ENCODE measurements around the gene KCNAB2. TPM values are rescaled to one million over a fixed set of nuclear protein-coding genes. Genes with fewer than 3 reads are reported as not detected.

The KCNAB2 gene
- total RNA-seq, 1 donor from 2014 or later, result 3.1 TPM

- Mint-ChIP-seq H3K4me1 (ENCODE audit: low read depth, unreplicated experiment) (peaks cover 1% of the 10 kb centered on the region), H3K9me3 (ENCODE audit: unreplicated experiment) (no peaks in the 10 kb centered on the region), H3K27ac (ENCODE audit: unreplicated experiment) (no peak overlapping the region), H3K36me3 (ENCODE audit: low read depth, unreplicated experiment) (no peaks in the 10 kb centered on the region), H3K27me3 (ENCODE audit: low read depth, unreplicated experiment) (peaks cover 63% of the 10 kb centered on the region), H3K4me3 (ENCODE audit: unreplicated experiment) (no peak overlapping the region)
- H4K20me1 ChIP-seq (ENCODE audit: insufficient read depth, low read length), result peaks cover 4% of the 10 kb centered on the region
- no peaks in the 10 kb centered on the region for H3K79me2 ChIP-seq (ENCODE audit: insufficient read depth, low read length)
- H3K27me3 ChIP-seq (ENCODE audit: insufficient read depth, low read length), result peaks cover 5% of the 10 kb centered on the region
- no peak overlapping the region for H3K4me2 ChIP-seq (ENCODE audit: low read length)
- H3K4me3 ChIP-seq (ENCODE audit: insufficient read depth, low read depth, low read length), result no peak overlapping the region
- no peak overlapping the region for H3K9ac ChIP-seq (ENCODE audit: low read length)
- DNase-seq (ENCODE audit: low read depth), result no peak
- no peak overlapping the region for H2AFZ ChIP-seq (ENCODE audit: low read depth, low read length)
- H3K36me3 ChIP-seq (ENCODE audit: insufficient read depth, low read length), result no peaks in the 10 kb centered on the region
- H3K4me1 ChIP-seq (ENCODE audit: insufficient read depth, low read length), result no peaks in the 10 kb centered on the region
- no peak overlapping the region for H3K27ac ChIP-seq (ENCODE audit: low read depth, low read length)
- H3K9me3 ChIP-seq (ENCODE audit: insufficient read depth, low read depth, low read length), result no peaks in the 10 kb centered on the region
- FAIRE-seq, result no peak
- TF ChIP-seq CTCF (IDR thresholded peaks at IDR 0.05; ENCODE audit: insufficient read depth, low read depth, low read length) (no peak), EZH2 (IDR thresholded peaks at IDR 0.05; ENCODE audit: insufficient read depth, low read length) (no peak)
Observed at GRCh38 chr1:6053206-6053546, 7.5 kb downstream of the KCNAB2 start.

GRCh38 chr1:6054596-6054995 is 8.9 kb downstream of the KCNAB2 start:
- Mint-ChIP-seq H3K9me3 (ENCODE audit: unreplicated experiment) (no peaks in the 10 kb centered on the region), H3K4me3 (ENCODE audit: unreplicated experiment) (no peak overlapping the region), H3K27ac (ENCODE audit: unreplicated experiment) (no peak overlapping the region), H3K27me3 (ENCODE audit: low read depth, unreplicated experiment) (peaks cover 62% of the 10 kb centered on the region), H3K36me3 (ENCODE audit: low read depth, unreplicated experiment) (no peaks in the 10 kb centered on the region), H3K4me1 (ENCODE audit: low read depth, unreplicated experiment) (peaks cover 1% of the 10 kb centered on the region)
- Histone ChIP-seq H3K36me3 (ENCODE audit: insufficient read depth, low read length) (no peaks in the 10 kb centered on the region), H3K4me1 (ENCODE audit: insufficient read depth, low read length) (peaks cover 7% of the 10 kb centered on the region), H3K27me3 (ENCODE audit: insufficient read depth, low read length) (peaks cover 5% of the 10 kb centered on the region), H3K27ac (ENCODE audit: low read depth, low read length) (no peak overlapping the region), H4K20me1 (ENCODE audit: insufficient read depth, low read length) (peaks cover 4% of the 10 kb centered on the region), H3K79me2 (ENCODE audit: insufficient read depth, low read length) (no peaks in the 10 kb centered on the region), H2AFZ (ENCODE audit: low read depth, low read length) (no peak overlapping the region), H3K4me2 (ENCODE audit: low read length) (no peak overlapping the region), H3K4me3 (ENCODE audit: insufficient read depth, low read depth, low read length) (no peak overlapping the region), H3K9ac (ENCODE audit: low read length) (no peak overlapping the region), H3K9me3 (ENCODE audit: insufficient read depth, low read depth, low read length) (no peaks in the 10 kb centered on the region)
- DNase-seq (ENCODE audit: low read depth), result no peak
- TF ChIP-seq EZH2 (IDR thresholded peaks at IDR 0.05; ENCODE audit: insufficient read depth, low read length), result no peak
- no peak for TF ChIP-seq CTCF (IDR thresholded peaks at IDR 0.05; ENCODE audit: insufficient read depth, low read depth, low read length)
- FAIRE-seq, result no peak

GRCh38 chr1:6056572-6056948 is 10.9 kb downstream of the KCNAB2 start:
- Mint-ChIP-seq H3K27me3 (ENCODE audit: low read depth, unreplicated experiment) (peaks cover 55% of the 10 kb centered on the region), H3K27ac (ENCODE audit: unreplicated experiment) (no peak overlapping the region), H3K36me3 (ENCODE audit: low read depth, unreplicated experiment) (no peaks in the 10 kb centered on the region), H3K9me3 (ENCODE audit: unreplicated experiment) (no peaks in the 10 kb centered on the region), H3K4me1 (ENCODE audit: low read depth, unreplicated experiment) (peaks cover 1% of the 10 kb centered on the region), H3K4me3 (ENCODE audit: unreplicated experiment) (no peak overlapping the region)
- no peaks in the 10 kb centered on the region for H3K9me3 ChIP-seq (ENCODE audit: insufficient read depth, low read depth, low read length)
- H2AFZ ChIP-seq (ENCODE audit: low read depth, low read length), result no peak overlapping the region
- H3K27ac ChIP-seq (ENCODE audit: low read depth, low read length), result no peak overlapping the region
- peaks cover 5% of the 10 kb centered on the region for H3K27me3 ChIP-seq (ENCODE audit: insufficient read depth, low read length)
- no peak overlapping the region for H3K9ac ChIP-seq (ENCODE audit: low read length)
- H3K4me3 ChIP-seq (ENCODE audit: insufficient read depth, low read depth, low read length), result no peak overlapping the region
- no peaks in the 10 kb centered on the region for H3K36me3 ChIP-seq (ENCODE audit: insufficient read depth, low read length)
- DNase-seq (ENCODE audit: low read depth) (no peak), FAIRE-seq (no peak)
- no peak overlapping the region for H3K4me2 ChIP-seq (ENCODE audit: low read length)
- peaks cover 4% of the 10 kb centered on the region for H4K20me1 ChIP-seq (ENCODE audit: insufficient read depth, low read length)
- no peak for TF ChIP-seq CTCF (IDR thresholded peaks at IDR 0.05; ENCODE audit: insufficient read depth, low read depth, low read length)
- no peak for TF ChIP-seq EZH2 (IDR thresholded peaks at IDR 0.05; ENCODE audit: insufficient read depth, low read length)
- no peaks in the 10 kb centered on the region for H3K79me2 ChIP-seq (ENCODE audit: insufficient read depth, low read length)
- peaks cover 7% of the 10 kb centered on the region for H3K4me1 ChIP-seq (ENCODE audit: insufficient read depth, low read length)

Measured in astrocyte (in vitro differentiated cells and primary cell).